Neural progenitor cell (in vitro differentiated cells): ENCODE measurements around the gene GUCA2A.

Experiments used
- CTCF ChIP-seq: fragments of 200-600 bp; sonication (generic); IDR thresholded peaks from 2 replicates; pipeline ENCODE4 v1.5.1; 2017; ENCODE audit warnings: antibody characterized with exemption, mild to moderate bottlenecking
- EZH2 ChIP-seq: fragments of 200-600 bp; sonication (generic); IDR thresholded peaks from 2 replicates; pipeline ENCODE4 v1.6.1; 2017; ENCODE audit warnings: antibody characterized with exemption, mild to moderate bottlenecking, moderate library complexity
- EZH2phosphoT487 ChIP-seq: fragments of 200-600 bp; sonication (generic); IDR thresholded peaks from 2 replicates; pipeline ENCODE4 v1.6.1; 2017; ENCODE audit warnings: antibody characterized with exemption

- no peak for TF ChIP-seq CTCF
- TF ChIP-seq EZH2 = no peak
- no peak for TF ChIP-seq EZH2phosphoT487
Measured at GRCh38 chr1:42144711-42145388, 19.7 kb downstream of the GUCA2A start.
